ENCODE results near the gene SF1.

Gene SF1

DNA sequence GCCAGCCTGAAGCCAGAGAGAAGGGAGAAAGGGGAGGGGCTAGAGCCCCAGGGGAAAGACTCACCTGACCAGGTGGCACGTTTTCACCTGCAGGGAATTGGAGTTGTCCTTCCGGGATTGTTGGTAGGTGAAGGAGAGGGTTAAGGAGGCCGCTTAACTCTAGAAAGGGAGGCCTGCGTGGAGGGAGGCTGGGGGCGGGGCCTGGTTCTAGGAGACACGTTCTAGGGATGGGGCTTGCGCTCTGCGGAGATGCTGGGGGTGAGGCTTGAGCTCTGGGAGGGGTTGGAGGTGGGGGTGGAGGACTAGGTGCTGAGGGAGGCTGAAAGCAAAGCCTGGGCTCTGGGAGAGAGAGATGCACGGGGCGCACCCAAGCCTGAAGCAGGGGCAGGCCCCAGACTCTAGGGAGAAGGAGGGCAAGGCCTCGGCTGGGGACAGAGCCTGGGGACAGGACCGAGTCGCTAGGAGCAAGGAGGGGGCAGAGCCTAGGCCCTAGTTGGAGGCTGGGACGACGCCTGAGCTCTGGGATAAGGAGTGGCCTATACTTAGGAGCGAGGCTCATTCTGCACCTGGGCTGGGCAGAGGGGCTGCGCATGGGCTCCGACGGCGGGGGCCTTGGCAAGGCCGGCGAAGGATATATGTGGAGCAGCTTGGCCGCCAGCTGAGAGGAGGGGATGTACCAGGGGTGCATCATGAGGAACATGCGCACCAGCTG is 36.8 kb downstream of the SF1 start:
- no peak for TF ChIP-seq ZFX (IDR thresholded peaks at IDR 0.05)
- no peak for TF ChIP-seq CTCF (conservative IDR thresholded peaks at IDR 0.05)
- no peak overlapping the region for H3K27ac ChIP-seq

GRCh38 chr11:64739871-64740270 is 38.5 kb downstream of the SF1 start:
- H3K27ac ChIP-seq: no peak overlapping the region
- TF ChIP-seq ZFX (IDR thresholded peaks at IDR 0.05): no peak
- TF ChIP-seq CTCF (conservative IDR thresholded peaks at IDR 0.05): no peak

GRCh38 chr11:64736654-64737053 is 41.7 kb downstream of the SF1 start:
- H3K27ac ChIP-seq: no peak overlapping the region
- TF ChIP-seq CTCF (conservative IDR thresholded peaks at IDR 0.05): no peak
- no peak for TF ChIP-seq ZFX (IDR thresholded peaks at IDR 0.05)

DNA sequence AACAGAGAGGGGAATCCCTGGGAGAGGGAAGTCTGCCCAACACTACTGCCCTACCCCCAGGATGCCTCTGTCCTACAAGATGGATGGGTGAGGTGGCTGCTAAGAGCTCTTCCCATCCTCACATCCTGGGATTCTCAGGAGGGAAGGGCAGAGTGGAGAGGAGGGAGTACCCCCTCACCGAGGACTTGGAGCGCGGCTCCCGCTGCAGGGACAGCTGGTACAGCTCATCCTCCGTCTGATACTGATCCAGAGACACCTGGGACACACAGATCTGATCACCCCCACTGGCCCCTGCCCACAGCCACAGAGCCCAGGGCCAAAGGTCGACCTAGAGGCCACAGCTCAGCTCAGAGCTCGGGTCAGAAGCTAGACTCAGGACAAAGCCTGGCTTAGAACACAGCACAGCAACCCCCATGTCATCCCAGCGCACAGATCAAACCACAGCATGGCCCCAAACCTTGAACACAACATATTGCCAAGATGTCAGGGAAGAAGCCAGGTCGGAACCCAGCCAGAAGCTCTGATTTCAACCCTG is 42.5 kb downstream of the SF1 start:
- TF ChIP-seq ZFX (IDR thresholded peaks at IDR 0.05) (no peak), CTCF (conservative IDR thresholded peaks at IDR 0.05) (no peak)
- no peak overlapping the region for H3K27ac ChIP-seq

GRCh38 chr11:64734811-64735724 is 43.3 kb downstream of the SF1 start:
- TF ChIP-seq ZFX (IDR thresholded peaks at IDR 0.05): no peak
- TF ChIP-seq CTCF (conservative IDR thresholded peaks at IDR 0.05): no peak
- H3K27ac ChIP-seq: no peak overlapping the region

DNA sequence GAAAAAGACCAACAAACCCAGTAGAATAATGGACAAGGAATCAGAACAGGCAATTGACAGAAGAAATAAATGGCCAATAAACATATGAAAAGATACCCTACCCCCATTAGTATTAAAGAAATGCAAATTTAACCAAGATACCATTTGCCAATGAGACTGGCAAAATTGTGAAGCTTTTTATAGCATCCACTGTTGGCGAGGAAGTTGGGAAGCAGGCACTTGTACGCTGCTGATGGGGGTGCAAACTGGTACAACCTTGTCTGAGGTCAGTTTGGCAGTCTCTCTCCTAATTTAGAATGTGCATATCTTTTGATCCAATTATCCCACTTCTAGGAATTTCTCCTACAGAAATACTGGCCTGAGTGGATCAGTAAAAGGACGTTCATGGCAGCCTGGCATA is 46.7 kb downstream of the SF1 start:
- no peak overlapping the region for H3K27ac ChIP-seq
- no peak for TF ChIP-seq CTCF (conservative IDR thresholded peaks at IDR 0.05)
- TF ChIP-seq ZFX (IDR thresholded peaks at IDR 0.05): no peak

DNA sequence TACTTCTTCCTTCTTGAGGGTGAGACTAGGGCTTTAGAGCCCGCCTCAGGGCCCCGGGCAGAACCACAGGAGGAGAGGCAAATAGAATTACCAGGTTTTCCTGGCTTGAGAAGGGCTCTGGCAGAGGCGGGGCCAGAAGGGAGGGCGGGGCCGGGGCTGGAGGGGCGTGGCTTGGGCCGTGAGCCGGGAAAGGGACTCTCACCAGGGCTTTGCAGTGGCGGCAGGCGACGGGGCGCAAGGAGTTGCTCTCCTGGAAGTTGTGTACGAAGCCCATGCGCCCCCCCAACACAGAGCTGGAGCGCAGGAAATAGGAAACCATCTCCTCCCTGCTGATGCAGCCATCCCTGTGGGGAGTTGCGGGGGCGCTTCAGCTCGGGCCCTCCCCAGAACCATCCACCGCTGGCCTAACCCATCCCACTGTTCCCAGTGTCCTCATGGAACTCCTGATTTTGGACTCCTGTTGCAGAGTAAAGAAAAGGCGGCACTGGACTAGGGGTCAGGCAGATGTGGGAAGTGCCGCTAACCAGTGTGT is 48.4 kb downstream of the SF1 start:
- TF ChIP-seq ZFX (IDR thresholded peaks at IDR 0.05) (no peak), CTCF (conservative IDR thresholded peaks at IDR 0.05) (no peak)
- no peak overlapping the region for H3K27ac ChIP-seq

Data from C4-2B (cell line).